ENCODE data around the gene LAMTOR5. TPM values are rescaled to one million over a fixed set of nuclear protein-coding genes. Genes with fewer than 3 reads are reported as not detected.

LAMTOR5 gene
- polyA plus RNA-seq, 1 of the 3 experiments (the other 2 are of a cell fraction): 442 TPM

DNA sequence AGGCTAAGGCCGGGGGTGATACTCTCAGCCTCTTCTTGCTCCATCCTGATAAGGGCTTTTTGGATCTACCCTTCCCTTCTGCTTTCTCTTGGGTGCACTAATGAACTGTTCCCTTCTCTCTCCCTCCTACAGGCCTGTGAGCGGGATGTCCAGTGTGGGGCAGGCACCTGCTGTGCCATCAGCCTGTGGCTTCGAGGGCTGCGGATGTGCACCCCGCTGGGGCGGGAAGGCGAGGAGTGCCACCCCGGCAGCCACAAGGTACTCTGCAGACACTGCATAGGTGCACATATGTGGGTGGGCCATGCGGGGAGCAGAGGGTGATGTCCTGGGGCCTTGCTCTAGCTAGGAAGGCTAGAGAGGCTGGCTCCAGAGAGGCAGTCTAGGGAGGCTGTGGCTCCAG lies 46.3 kb upstream of the LAMTOR5 start:
- H3K4me1 ChIP-seq (ENCODE audit: control insufficient read depth in 1 of 2, insufficient read depth in 2 of 2, low read depth in 1 of 2, low read length in 1 of 2): no peaks in the 10 kb centered on the region
- no peaks in the 10 kb centered on the region for H3K9me3 ChIP-seq
- no peak overlapping the region for H3K4me3 ChIP-seq (ENCODE audit: low read depth in 2 of 2, low read length in 1 of 2)
- POLR2A ChIA-PET: no interaction called here
- peaks cover 36% of the 10 kb centered on the region for H3K27me3 ChIP-seq (ENCODE audit: insufficient read depth)
- no peaks in the 10 kb centered on the region for H3F3A ChIP-seq (replicated peaks; ENCODE audit: insufficient read depth)
- no peak overlapping the region for H3K4me2 ChIP-seq
- CTCF ChIA-PET: interaction anchor here (0.8 to 12.6 kb wide), 7 partner anchors 16 to 251 kb away, joined by 3 to 139 read pairs (median 9); partner anchors contain the start of gene KCNC4
- no peaks in the 10 kb centered on the region for H3K79me2 ChIP-seq (ENCODE audit: insufficient read depth)
- H3K36me3 ChIP-seq (replicated peaks in 1 of 2; ENCODE audit: control insufficient read depth in 1 of 2, insufficient read depth in 2 of 2, low read length in 1 of 2): no peaks in the 10 kb centered on the region
- no peaks in the 10 kb centered on the region for H4K20me1 ChIP-seq (ENCODE audit: insufficient read depth)
- no peaks in the 10 kb centered on the region for H3K9me2 ChIP-seq
- no peak overlapping the region for H2AFZ ChIP-seq (ENCODE audit: low read depth)
- no peak overlapping the region for H3K27ac ChIP-seq (ENCODE audit: low read depth in 2 of 2, low read length in 1 of 2)
- TF ChIP-seq TAF1 (IDR thresholded peaks at IDR 0.05; ENCODE audit: borderline replicate concordance, low read depth, low read length) (no peak), GATA2 (CRISPR knock-in tag; IDR thresholded peaks at IDR 0.05) (no peak), POLR2AphosphoS5 (IDR thresholded peaks at IDR 0.05; ENCODE audit: low read depth, low read length) (no peak), NRF1 (IDR thresholded peaks at IDR 0.05; ENCODE audit: low read depth, low read length) (no peak), YY1 (IDR thresholded peaks at IDR 0.05; ENCODE audit: low read depth) (no peak), TEAD4 (IDR thresholded peaks at IDR 0.05; ENCODE audit: borderline replicate concordance, insufficient read depth) (no peak), FOXJ3 (CRISPR knock-in tag; IDR thresholded peaks at IDR 0.05) (no peak), RXRA (IDR thresholded peaks at IDR 0.05; ENCODE audit: borderline replicate concordance, low read depth) (no peak), EZH2phosphoT487 (IDR thresholded peaks at IDR 0.05; ENCODE audit: borderline replicate concordance, low read depth) (no peak), MEF2A (IDR thresholded peaks at IDR 0.05; ENCODE audit: borderline replicate concordance, low read depth) (no peak), JUND (IDR thresholded peaks at IDR 0.05) (no peak), EP300 (IDR thresholded peaks at IDR 0.05; ENCODE audit: borderline replicate concordance in 1 of 2, low read depth in 1 of 2, low read length in 1 of 2) (no peak), SIN3A (IDR thresholded peaks at IDR 0.05; ENCODE audit: borderline replicate concordance, low read depth, low read length) (no peak), FOSL2 (IDR thresholded peaks at IDR 0.05; ENCODE audit: borderline replicate concordance, low read depth) (no peak), CHD2 (IDR thresholded peaks at IDR 0.05; ENCODE audit: low read length, partially characterized antibody) (no peak)
- TF ChIP-seq, protein P1, sequence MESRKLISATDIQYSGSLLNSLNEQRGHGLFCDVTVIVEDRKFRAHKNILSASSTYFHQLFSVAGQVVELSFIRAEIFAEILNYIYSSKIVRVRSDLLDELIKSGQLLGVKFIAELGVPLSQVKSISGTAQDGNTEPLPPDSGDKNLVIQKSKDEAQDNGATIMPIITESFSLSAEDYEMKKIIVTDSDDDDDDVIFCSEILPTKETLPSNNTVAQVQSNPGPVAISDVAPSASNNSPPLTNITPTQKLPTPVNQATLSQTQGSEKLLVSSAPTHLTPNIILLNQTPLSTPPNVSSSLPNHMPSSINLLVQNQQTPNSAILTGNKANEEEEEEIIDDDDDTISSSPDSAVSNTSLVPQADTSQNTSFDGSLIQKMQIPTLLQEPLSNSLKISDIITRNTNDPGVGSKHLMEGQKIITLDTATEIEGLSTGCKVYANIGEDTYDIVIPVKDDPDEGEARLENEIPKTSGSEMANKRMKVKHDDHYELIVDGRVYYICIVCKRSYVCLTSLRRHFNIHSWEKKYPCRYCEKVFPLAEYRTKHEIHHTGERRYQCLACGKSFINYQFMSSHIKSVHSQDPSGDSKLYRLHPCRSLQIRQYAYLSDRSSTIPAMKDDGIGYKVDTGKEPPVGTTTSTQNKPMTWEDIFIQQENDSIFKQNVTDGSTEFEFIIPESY (IDR thresholded peaks at IDR 0.05; ENCODE audit: borderline replicate concordance, low read depth): no peak
- 75% methylated on average over 6 of the region's 9 CpGs for WGBS (ENCODE audit: low lambda C conversion rate)
- no peak for DNase-seq
- no peak overlapping the region for H3K9ac ChIP-seq

DNA sequence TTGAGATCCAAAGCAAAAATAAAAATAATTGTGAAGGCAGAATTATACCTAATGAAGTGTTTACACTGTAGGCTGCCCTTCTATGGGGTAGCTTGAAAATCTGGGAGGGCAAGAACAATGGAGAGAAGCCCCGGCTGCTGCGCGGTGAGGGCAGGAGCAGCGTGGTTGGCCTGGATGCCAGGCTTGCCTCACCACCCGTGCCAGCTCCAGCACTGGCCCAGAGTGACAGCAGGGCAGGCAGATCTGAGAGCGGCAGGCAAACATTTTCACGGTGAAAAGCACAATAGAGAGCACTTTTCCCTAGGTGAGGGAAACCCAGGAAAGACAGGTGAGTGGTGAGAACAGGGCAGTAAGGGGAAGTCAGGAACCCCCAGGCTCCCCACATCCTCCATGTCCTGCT lies 44.8 kb upstream of the LAMTOR5 start:
- Histone ChIP-seq H3K27ac (ENCODE audit: low read depth in 2 of 2, low read length in 1 of 2) (no peak overlapping the region), H3K36me3 (replicated peaks in 1 of 2; ENCODE audit: control insufficient read depth in 1 of 2, insufficient read depth in 2 of 2, low read length in 1 of 2) (no peaks in the 10 kb centered on the region), H3F3A (replicated peaks; ENCODE audit: insufficient read depth) (no peaks in the 10 kb centered on the region), H3K4me2 (no peak overlapping the region), H3K9ac (no peak overlapping the region), H3K27me3 (ENCODE audit: insufficient read depth) (peaks cover 51% of the 10 kb centered on the region), H4K20me1 (ENCODE audit: insufficient read depth) (no peaks in the 10 kb centered on the region), H3K9me2 (no peaks in the 10 kb centered on the region), H3K79me2 (ENCODE audit: insufficient read depth) (no peaks in the 10 kb centered on the region), H3K4me1 (ENCODE audit: control insufficient read depth in 1 of 2, insufficient read depth in 2 of 2, low read depth in 1 of 2, low read length in 1 of 2) (no peaks in the 10 kb centered on the region), H3K9me3 (no peaks in the 10 kb centered on the region), H3K4me3 (ENCODE audit: low read depth in 2 of 2, low read length in 1 of 2) (no peak overlapping the region), H2AFZ (ENCODE audit: low read depth) (no peak overlapping the region)
- POLR2A ChIA-PET: interaction anchor here (0.7 kb wide), 1 partner anchor 22 kb away, joined by 3 read pairs; no protein-coding TSS in a partner anchor
- TF ChIP-seq TEAD4 (IDR thresholded peaks at IDR 0.05; ENCODE audit: borderline replicate concordance, insufficient read depth): no peak
- CTCF ChIA-PET: interaction anchor here (0.6 to 5.5 kb wide), 9 partner anchors 9 to 276 kb away, joined by 3 to 47 read pairs (median 5); no protein-coding TSS in a partner anchor
- DNase-seq: no peak
- WGBS (ENCODE audit: low lambda C conversion rate): 70% methylated on average over 6 of the region's 7 CpGs
